K562 (cell line): ENCODE data around the gene HSD17B1. TPM values are rescaled to one million over a fixed set of nuclear protein-coding genes. Genes with fewer than 3 reads are reported as not detected.
A peak's percentile ranks its signal among the peaks of the same experiment; 100 is the strongest.

ENCODE experiments used
- ARID3A ChIP-seq: IDR thresholded peaks from 2 replicates; pipeline ENCODE4 v1.6.1; 2012; ENCODE audit warnings: low read depth, low read length, improper control_type of control experiment, borderline replicate concordance
- ARID4B ChIP-seq: sonication (generic); formaldehyde crosslinking; IDR thresholded peaks from 2 replicates; pipeline ENCODE4 v1.8.0; 2022; ENCODE audit warnings: mild to moderate bottlenecking, missing genetic modification reagents
- BCLAF1 ChIP-seq, 2 experiments: fragments of 450-650 bp in 1 of 2; IDR thresholded peaks; 2 replicates each; pipeline ENCODE4 v1.6.1; 2011 to 2017; ENCODE audit warnings: low read depth in 2 of 2, antibody characterized with exemption in 1 of 2, borderline replicate concordance in 1 of 2, low read length in 1 of 2, mild to moderate bottlenecking in 1 of 2, mixed read lengths in 1 of 2; ENCODE audit not compliant: control insufficient read depth in 1 of 2
- E2F5 ChIP-seq: sonication (generic); formaldehyde crosslinking; IDR thresholded peaks from 2 replicates; pipeline ENCODE4 v1.8.0; 2022; ENCODE audit warnings: mild to moderate bottlenecking, missing genetic modification reagents
- HLTF ChIP-seq: fragments of 450-650 bp; IDR thresholded peaks from 2 replicates; pipeline ENCODE4 v1.6.1; 2016
- POLR3G ChIP-seq: IDR thresholded peaks from 2 replicates; pipeline ENCODE4 v1.6.1; 2011; ENCODE audit not compliant: insufficient read length, insufficient replicate concordance; ENCODE audit errors: extremely low read depth
- SAP30 ChIP-seq: fragments of 200-600 bp; sonication (generic); IDR thresholded peaks from 2 replicates; pipeline ENCODE4 v1.6.1; 2012; ENCODE audit warnings: borderline replicate concordance, low read depth, mild to moderate bottlenecking, moderate library complexity, low read length, control low read depth, inconsistent platforms; ENCODE audit not compliant: insufficient read depth, poor library complexity, severe bottlenecking
- USF1 ChIP-seq: sonication (generic); formaldehyde crosslinking; IDR thresholded peaks from 2 replicates; pipeline ENCODE4 v1.9.0; 2022; ENCODE audit warnings: mild to moderate bottlenecking, missing genetic modification reagents
- ZNF174 ChIP-seq: fragments of 250-450 bp; sonication (Bioruptor Pico); IDR thresholded peaks from 2 replicates; pipeline ENCODE4 v1.4.0; 2020; ENCODE audit warnings: mild to moderate bottlenecking
- ZNF324 ChIP-seq: fragments of 250-450 bp; sonication (Bioruptor Pico); IDR thresholded peaks from 2 replicates; pipeline ENCODE4 v1.4.0; 2020; ENCODE audit warnings: mild to moderate bottlenecking
- ZNF639 ChIP-seq, 2 experiments: fragments of 200-800 bp in 1 of 2; sonication (Bioruptor generic) in 1 of 2; sonication (generic) in 1 of 2; formaldehyde crosslinking in 1 of 2; IDR thresholded peaks in 1 of 2; conservative IDR thresholded peaks in 1 of 2; 2 replicates each; pipeline versions ENCODE4 v1.5.0 to v1.6.1; 2016 to 2020; ENCODE audit warnings: missing compliant biosample characterization in 1 of 2, missing genetic modification characterization in 1 of 2, missing genetic modification reagents in 1 of 2
- ZNF76 ChIP-seq: fragments of 250-450 bp; sonication (Bioruptor Pico); IDR thresholded peaks from 2 replicates; pipeline ENCODE4 v1.4.0; 2020; ENCODE audit warnings: mild to moderate bottlenecking, moderate library complexity, borderline replicate concordance
- polyA plus RNA-seq, 8 experiments: library from polyadenylated mRNA; depleted of rRNA in 4 of 8; stranded (reverse) in 5 of 8; unstranded in 3 of 8; fragments of >200 nt; fragmentation: Nextera tagmentation in 2 of 8; fragmentation: Illumina TruSeq in 1 of 8; extraction: Ambion mirVana in 2 of 8; extraction: Trizol in 1 of 8; gene quantifications; 2 replicates each; pipeline versions ENCODE4 v1.2.1 to v1.2.3, GENCODE V29; 2011 to 2014; ENCODE audit warnings: inconsistent platforms in 1 of 8, missing spikeins in 1 of 8
- total RNA-seq, 7 experiments: library from RNA; depleted of rRNA in 6 of 7; stranded (reverse); fragments of >200 nt in 6 of 7; fragmentation: Illumina TruSeq in 2 of 7; extraction: Trizol in 2 of 7; gene quantifications; 2 replicates each; pipeline versions ENCODE4 v1.2.1 to v1.2.3, GENCODE V29; 2011 to 2021; ENCODE audit warnings: low replicate concordance in 1 of 7

Gene HSD17B1
- total and polyA plus RNA-seq, 9 of the 15 experiments (the other 6 are each of a cell fraction or from before 2014, with no cell fraction given) = 0.55 to 21.1 (median 3.6) TPM

- no peak for TF ChIP-seq E2F5 (CRISPR knock-in tag)
- no peak for TF ChIP-seq ZNF76 (CRISPR knock-in tag)
- no peak for TF ChIP-seq USF1
- no peak for TF ChIP-seq ARID3A
- no peak for TF ChIP-seq ZNF174 (CRISPR knock-in tag)
- TF ChIP-seq ARID4B (CRISPR knock-in tag) = no peak
- no peak for TF ChIP-seq ZNF324 (CRISPR knock-in tag)
- no peak for TF ChIP-seq ZNF639 (CRISPR knock-in tag; conservative IDR thresholded peaks at IDR 0.05 in 1 of 2, IDR thresholded peaks at IDR 0.05 in 1 of 2)
- no peak for TF ChIP-seq BCLAF1 (IDR thresholded peaks at IDR 0.05; ENCODE audit: borderline replicate concordance in 1 of 2, control insufficient read depth in 1 of 2, low read depth in 2 of 2, low read length in 1 of 2)
- no peak for TF ChIP-seq HLTF
- peak; percentile 6 for TF ChIP-seq SAP30
- no peak for TF ChIP-seq POLR3G
Measured at GRCh38 chr17:42562388-42563142, 9.8 kb downstream of the HSD17B1 start (continued).
